HCT116 (cell line): ENCODE data around the gene THOP1. TPM values are rescaled to one million over a fixed set of nuclear protein-coding genes. Genes with fewer than 3 reads are reported as not detected.

Experiments
- ATAC-seq: fragments of 200-7000 bp; cut with Tn5 transposase; 2 replicates; pipeline ENCODE4 v1.9.1; 2020; ENCODE audit warnings: mild to moderate bottlenecking, moderate library complexity
- BruUV-seq: library from RNA; stranded (reverse); fragments of 400-500 nt; replicated peaks from 2 replicates; lab custom pipeline; 2021; lab: Mats Ljungman, UMichigan
- CTCF ChIA-PET: fragments of 300-600 bp; sonication (Branson Sonifier 250); formaldehyde crosslinking; loops from one replicate; lab custom pipeline; 2021; ENCODE audit warnings: antibody characterized with exemption; lab: Charles Lee
- POLR2A ChIA-PET: fragments of 300-600, 350-600 bp; sonication (Branson Sonifier 250); formaldehyde crosslinking; loops from one replicate; lab custom pipeline; 2021; ENCODE audit warnings: antibody characterized with exemption; lab: Charles Lee
- RAD21 ChIA-PET, 2 experiments: fragments of 300-600 bp; sonication (Branson Sonifier 250); formaldehyde crosslinking; loops; one replicate each; lab custom pipeline; 2023; ENCODE audit warnings: low total read pairs in 2 of 2; ENCODE audit not compliant: uncharacterized antibody in 2 of 2, unreplicated experiment in 2 of 2, low non-redundant PET in 1 of 2; lab: Charles Lee
- DNase-seq: peaks from one replicate; pipeline ENCODE4 v3.0.0-alpha.2; 2010; ENCODE audit warnings: low read depth, low spot score
- H2AFZ ChIP-seq: fragments of 200-600 bp; shearing (Covaris generic), sonication (generic); 2 replicates; pipeline ENCODE4 v1.6.1; 2017; ENCODE audit warnings: low read depth, mixed run types, mixed read lengths, antibody characterized with exemption, low read length; ENCODE audit not compliant: poor library complexity, severe bottlenecking
- H3K27ac ChIP-seq: 2 replicates; pipeline ENCODE4 v1.5.1; 2012; ENCODE audit warnings: low read depth, low read length
- H3K27me3 ChIP-seq: fragments of 200-600 bp; sonication (generic); 2 replicates; pipeline ENCODE4 v1.6.1; 2016; ENCODE audit warnings: mixed run types, low read length, mixed read lengths; ENCODE audit not compliant: insufficient read depth
- H3K36me3 ChIP-seq, 2 experiments: fragments of 200-500 bp in 1 of 2; fragments of 200-600 bp in 1 of 2; sonication (Bioruptor generic) in 1 of 2; sonication (generic) in 1 of 2; 2 replicates each; pipeline versions ENCODE4 v1.5.1 to v1.6.1; 2014 to 2016; ENCODE audit warnings: low read length in 2 of 2, inconsistent platforms in 1 of 2, mixed read lengths in 1 of 2, mixed run types in 1 of 2; ENCODE audit not compliant: insufficient read depth in 2 of 2, control insufficient read depth in 1 of 2
- H3K4me1 ChIP-seq, 2 experiments: fragments of 200-600 bp in 1 of 2; sonication (generic) in 1 of 2; 2 replicates each; pipeline versions ENCODE4 v1.5.1 to v1.6.1; 2012 to 2017; ENCODE audit warnings: low read length in 2 of 2, inconsistent platforms in 1 of 2, mild to moderate bottlenecking in 1 of 2, mixed read lengths in 1 of 2, mixed run types in 1 of 2, moderate library complexity in 1 of 2; ENCODE audit not compliant: insufficient read depth in 2 of 2, control insufficient read depth in 1 of 2
- H3K4me2 ChIP-seq: fragments of 200-600 bp; sonication (generic); 2 replicates; pipeline ENCODE4 v1.6.1; 2017; ENCODE audit warnings: mixed run types, low read length, mixed read lengths
- H3K4me3 ChIP-seq, 2 experiments: fragments of 200-600 bp in 1 of 2; sonication (generic) in 1 of 2; replicated peaks in 1 of 2; 2 replicates each; pipeline ENCODE4 v1.5.1; 2011 to 2016; ENCODE audit warnings: low read length in 2 of 2, control low read depth in 1 of 2, low read depth in 1 of 2, mild to moderate bottlenecking in 1 of 2, mixed read lengths in 1 of 2, mixed run types in 1 of 2
- H3K79me2 ChIP-seq: fragments of 200-600 bp; sonication (generic); 2 replicates; pipeline ENCODE4 v1.6.1; 2017; ENCODE audit warnings: mild to moderate bottlenecking, mixed run types, low read length, moderate library complexity, mixed read lengths; ENCODE audit not compliant: insufficient read depth
- H3K9ac ChIP-seq: fragments of 200-600 bp; sonication (generic); 2 replicates; pipeline ENCODE4 v1.6.1; 2016; ENCODE audit warnings: low read length, mixed read lengths
- H3K9me2 ChIP-seq: fragments of 200-600 bp; sonication (generic), shearing (Covaris generic); 2 replicates; pipeline ENCODE4 v1.6.1; 2017; ENCODE audit warnings: mixed run types, mild to moderate bottlenecking, moderate library complexity; ENCODE audit not compliant: insufficient read depth
- H3K9me3 ChIP-seq, 2 experiments: fragments of 200-500 bp in 1 of 2; fragments of 200-600 bp in 1 of 2; sonication (Bioruptor generic) in 1 of 2; sonication (generic) in 1 of 2; 2 replicates each; pipeline ENCODE4 v1.6.1; 2014 to 2017; ENCODE audit warnings: low read length in 2 of 2, mixed read lengths in 2 of 2, inconsistent platforms in 1 of 2, low read depth in 1 of 2, mild to moderate bottlenecking in 1 of 2, mixed run types in 1 of 2, moderate library complexity in 1 of 2; ENCODE audit not compliant: control insufficient read depth in 1 of 2, insufficient read depth in 1 of 2
- H4K20me1 ChIP-seq: fragments of 200-600 bp; sonication (generic), shearing (Covaris generic); 2 replicates; pipeline ENCODE4 v1.6.1; 2017; ENCODE audit warnings: mixed run types, mild to moderate bottlenecking, moderate library complexity; ENCODE audit not compliant: insufficient read depth
- ELF1 ChIP-seq: IDR thresholded peaks from 2 replicates; pipeline ENCODE4 v1.6.1; 2012; ENCODE audit warnings: low read depth, borderline replicate concordance
- EZH2phosphoT487 ChIP-seq: fragments of 200-600 bp; IDR thresholded peaks from 2 replicates; pipeline ENCODE4 v1.6.1; 2018; ENCODE audit warnings: antibody characterized with exemption, borderline replicate concordance
- FOSL1 ChIP-seq: IDR thresholded peaks from 2 replicates; pipeline ENCODE4 v1.6.1; 2012; ENCODE audit warnings: low read depth
- POLR2A ChIP-seq: IDR thresholded peaks from 2 replicates; pipeline ENCODE4 v1.7.0; 2011; ENCODE audit warnings: borderline replicate concordance; ENCODE audit not compliant: insufficient read depth, insufficient read length; ENCODE audit errors: extremely low read depth
- POLR2AphosphoS5 ChIP-seq: IDR thresholded peaks from 2 replicates; pipeline ENCODE4 v1.6.1; 2011; ENCODE audit warnings: mild to moderate bottlenecking, low read depth, low read length, moderate library complexity
- RAD21 ChIP-seq: IDR thresholded peaks from 2 replicates; pipeline ENCODE4 v1.6.1; 2012; ENCODE audit warnings: low read depth, mild to moderate bottlenecking
- SIN3A ChIP-seq: IDR thresholded peaks from 2 replicates; pipeline ENCODE4 v1.6.1; 2012; ENCODE audit warnings: low read depth
- SP1 ChIP-seq: IDR thresholded peaks from 2 replicates; pipeline ENCODE4 v1.6.1; 2012; ENCODE audit warnings: low read depth
- TCF7L2 ChIP-seq: IDR thresholded peaks from 2 replicates; pipeline ENCODE4 v1.7.0; 2011; ENCODE audit warnings: borderline replicate concordance, inconsistent platforms; ENCODE audit not compliant: insufficient read depth, insufficient read length; ENCODE audit errors: extremely low read depth
- YY1 ChIP-seq: IDR thresholded peaks from 2 replicates; pipeline ENCODE4 v1.6.1; 2011; ENCODE audit warnings: low read length, low read depth, moderate library complexity, mild to moderate bottlenecking; ENCODE audit not compliant: insufficient replicate concordance; ENCODE audit errors: extremely low read depth
- intact Hi-C: fragments of 100-400 bp; cut with micrococcal nuclease; formaldehyde crosslinking; loops from 2 replicates; pipeline ENCODE4 v1.10.0; 2022
- total RNA-seq: library from RNA; stranded (reverse); gene quantifications from one replicate; pipeline ENCODE4 v1.2.1, GENCODE V29; 2021; ENCODE audit not compliant: unreplicated experiment
- TF ChIP-seq, protein P1 (sequence below): IDR thresholded peaks from 2 replicates; pipeline ENCODE4 v1.6.1; 2012
- TF ChIP-seq, protein P2 (sequence below): IDR thresholded peaks from 2 replicates; pipeline ENCODE4 v1.6.1; 2012; ENCODE audit warnings: low read depth

THOP1 gene
- total RNA-seq, 1 experiment from 2014 or later: 201 TPM

DNA sequence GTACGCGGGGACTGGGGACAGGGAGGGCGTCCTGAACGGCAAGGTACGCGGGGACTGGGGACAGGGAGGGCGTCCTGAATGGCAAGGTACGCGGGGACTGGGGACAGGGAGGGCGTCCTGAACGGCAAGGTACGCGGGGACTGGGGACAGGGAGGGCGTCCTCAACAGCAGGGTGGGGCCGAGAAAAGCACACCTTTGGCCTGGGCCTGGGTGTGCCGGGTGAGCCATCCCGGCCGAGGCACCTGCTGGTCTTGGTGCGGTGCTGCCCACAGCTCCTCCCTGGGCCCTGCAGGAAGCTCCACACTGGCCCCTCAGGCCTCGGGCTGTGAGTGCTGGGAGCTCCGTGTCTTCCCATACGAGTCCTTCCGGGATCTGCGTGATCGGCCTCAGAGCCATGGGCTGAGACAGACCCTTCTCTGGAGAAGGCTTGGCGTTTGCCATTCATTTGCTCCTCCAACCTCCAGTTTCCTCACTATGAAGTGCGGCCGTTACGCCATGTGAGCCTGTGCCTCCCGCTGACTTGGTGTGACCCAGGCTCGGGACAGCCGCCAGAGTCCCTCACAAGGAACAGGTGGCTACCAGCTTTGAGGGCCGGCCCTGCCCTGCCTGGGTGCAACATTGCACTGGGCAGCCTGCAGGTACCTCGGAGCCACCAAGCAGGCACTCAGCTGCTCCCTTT, 26.6 kb downstream of the THOP1 start:
- intact Hi-C loops: no loop called here
- no peak for ATAC-seq
- peaks cover 0 to 2% of the 10 kb centered on the region in 2 experiments; a peak in 3 of 4 replicates for H3K4me1 ChIP-seq
- no peak for DNase-seq
- H3K36me3 ChIP-seq: peaks cover 5 to 24% of the 10 kb centered on the region in 2 experiments; a peak in 3 of 4 replicates
- no peak overlapping the region for H3K4me3 ChIP-seq
- H3K9ac ChIP-seq: no peak overlapping the region
- no peak overlapping the region for H2AFZ ChIP-seq
- ChIA-PET CTCF (no interaction called here), RAD21 (no interaction called here), POLR2A (no interaction called here)
- H4K20me1 ChIP-seq: no peaks in the 10 kb centered on the region
- no peak overlapping the region for H3K27ac ChIP-seq
- H3K9me3 ChIP-seq: no peaks in the 10 kb centered on the region
- no peak overlapping the region for H3K4me2 ChIP-seq
- no TSS peak for BruUV-seq
- H3K27me3 ChIP-seq: no peaks in the 10 kb centered on the region
- no peaks in the 10 kb centered on the region for H3K79me2 ChIP-seq
- no peaks in the 10 kb centered on the region for H3K9me2 ChIP-seq
- no peak for TF ChIP-seq SIN3A

DNA sequence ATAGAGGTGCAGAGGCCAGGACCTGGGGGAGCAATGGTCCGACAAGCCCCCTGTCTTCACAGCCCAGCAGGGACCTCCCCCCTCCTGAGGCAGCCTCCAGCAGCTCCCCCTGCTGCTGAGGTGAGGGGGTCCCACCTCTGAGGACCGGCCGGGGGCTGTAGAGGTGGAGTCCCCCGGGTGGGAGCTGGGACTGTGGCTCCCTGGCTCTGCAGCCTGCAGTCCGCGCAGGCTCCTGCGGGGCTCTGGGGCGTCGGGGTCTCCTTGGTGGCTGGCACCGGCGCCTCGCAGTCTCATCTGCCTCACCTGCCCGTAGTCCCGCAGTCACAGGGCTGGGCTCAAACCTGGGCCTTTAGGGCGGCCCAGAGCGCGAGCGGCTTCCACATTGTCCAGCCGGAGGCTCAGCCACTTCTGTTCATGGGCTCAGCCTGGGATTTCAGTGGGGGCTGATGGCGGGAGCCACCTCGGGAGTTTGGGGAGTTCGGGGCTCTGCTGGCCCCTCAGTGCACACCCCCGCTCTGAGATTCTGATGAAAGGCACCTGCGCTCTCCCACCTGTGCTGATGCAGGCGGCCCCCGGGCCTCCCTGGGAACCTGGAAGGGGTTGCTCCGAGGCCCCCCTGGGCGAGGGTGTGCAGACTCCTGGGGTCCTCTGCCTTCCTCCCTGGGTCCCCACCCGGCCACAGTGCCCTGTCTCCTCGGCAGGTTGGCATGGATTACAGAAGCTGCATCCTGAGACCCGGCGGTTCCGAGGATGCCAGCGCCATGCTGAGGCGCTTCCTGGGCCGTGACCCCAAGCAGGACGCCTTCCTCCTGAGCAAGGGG, 27.3 kb downstream of the THOP1 start:
- Histone ChIP-seq H3K4me2 (no peak overlapping the region), H3K36me3 (peaks cover 2 to 21% of the 10 kb centered on the region in 2 experiments; a peak in 3 of 4 replicates), H3K9ac (no peak overlapping the region), H3K27ac (no peak overlapping the region), H3K9me2 (no peaks in the 10 kb centered on the region), H3K4me3 (no peak overlapping the region), H2AFZ (no peak overlapping the region), H3K4me1 (peaks cover 3 to 9% of the 10 kb centered on the region in 2 experiments; a peak in 3 of 4 replicates), H3K9me3 (no peaks in the 10 kb centered on the region), H3K79me2 (no peaks in the 10 kb centered on the region), H3K27me3 (no peaks in the 10 kb centered on the region), H4K20me1 (no peaks in the 10 kb centered on the region)
- ChIA-PET RAD21 (no interaction called here), CTCF (no interaction called here), POLR2A (no interaction called here)
- no TSS peak for BruUV-seq
- TF ChIP-seq FOSL1 (no peak), RAD21 (no peak), EZH2phosphoT487 (no peak), TCF7L2 (no peak), SP1 (no peak), POLR2AphosphoS5 (no peak), POLR2A (no peak), YY1 (no peak), ELF1 (no peak)
- TF ChIP-seq, protein P1, sequence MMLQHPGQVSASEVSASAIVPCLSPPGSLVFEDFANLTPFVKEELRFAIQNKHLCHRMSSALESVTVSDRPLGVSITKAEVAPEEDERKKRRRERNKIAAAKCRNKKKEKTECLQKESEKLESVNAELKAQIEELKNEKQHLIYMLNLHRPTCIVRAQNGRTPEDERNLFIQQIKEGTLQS: no peak
- TF ChIP-seq, protein P2, sequence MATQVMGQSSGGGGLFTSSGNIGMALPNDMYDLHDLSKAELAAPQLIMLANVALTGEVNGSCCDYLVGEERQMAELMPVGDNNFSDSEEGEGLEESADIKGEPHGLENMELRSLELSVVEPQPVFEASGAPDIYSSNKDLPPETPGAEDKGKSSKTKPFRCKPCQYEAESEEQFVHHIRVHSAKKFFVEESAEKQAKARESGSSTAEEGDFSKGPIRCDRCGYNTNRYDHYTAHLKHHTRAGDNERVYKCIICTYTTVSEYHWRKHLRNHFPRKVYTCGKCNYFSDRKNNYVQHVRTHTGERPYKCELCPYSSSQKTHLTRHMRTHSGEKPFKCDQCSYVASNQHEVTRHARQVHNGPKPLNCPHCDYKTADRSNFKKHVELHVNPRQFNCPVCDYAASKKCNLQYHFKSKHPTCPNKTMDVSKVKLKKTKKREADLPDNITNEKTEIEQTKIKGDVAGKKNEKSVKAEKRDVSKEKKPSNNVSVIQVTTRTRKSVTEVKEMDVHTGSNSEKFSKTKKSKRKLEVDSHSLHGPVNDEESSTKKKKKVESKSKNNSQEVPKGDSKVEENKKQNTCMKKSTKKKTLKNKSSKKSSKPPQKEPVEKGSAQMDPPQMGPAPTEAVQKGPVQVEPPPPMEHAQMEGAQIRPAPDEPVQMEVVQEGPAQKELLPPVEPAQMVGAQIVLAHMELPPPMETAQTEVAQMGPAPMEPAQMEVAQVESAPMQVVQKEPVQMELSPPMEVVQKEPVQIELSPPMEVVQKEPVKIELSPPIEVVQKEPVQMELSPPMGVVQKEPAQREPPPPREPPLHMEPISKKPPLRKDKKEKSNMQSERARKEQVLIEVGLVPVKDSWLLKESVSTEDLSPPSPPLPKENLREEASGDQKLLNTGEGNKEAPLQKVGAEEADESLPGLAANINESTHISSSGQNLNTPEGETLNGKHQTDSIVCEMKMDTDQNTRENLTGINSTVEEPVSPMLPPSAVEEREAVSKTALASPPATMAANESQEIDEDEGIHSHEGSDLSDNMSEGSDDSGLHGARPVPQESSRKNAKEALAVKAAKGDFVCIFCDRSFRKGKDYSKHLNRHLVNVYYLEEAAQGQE: no peak
- DNase-seq: no peak
- ATAC-seq: no peak
- intact Hi-C loops: no loop called here
